Uterus (tissue), 2 donors: ENCODE results near the gene GJB1.

Source experiments
- CTCF ChIP-seq, 4 experiments: fragments of 200-600 bp in 2 of 4; fragments of 450-650 bp in 2 of 4; sonication (generic) in 2 of 4; IDR thresholded peaks; one replicate each; pipeline ENCODE4 v1.5.1; 2016 to 2019; ENCODE audit warnings: antibody characterized with exemption in 4 of 4, mild to moderate bottlenecking in 2 of 4, moderate library complexity in 1 of 4
- POLR2A ChIP-seq, 2 donors: fragments of 450-650 bp; IDR thresholded peaks; one replicate each; pipeline ENCODE4 v1.6.1; 2016; ENCODE audit warnings: antibody characterized with exemption in 2 of 2, mild to moderate bottlenecking in 1 of 2, moderate library complexity in 1 of 2

GRCh38 chrX:71256856-71257255 is 33.8 kb downstream of the GJB1 start:
- TF ChIP-seq CTCF (IDR thresholded peaks at IDR 0.05) (no peak), POLR2A (IDR thresholded peaks at IDR 0.05) (no peak)
